OCI-LY1 (cell line): ENCODE data around the gene FGD1.

Experiments used
- EZH2 ChIP-seq: fragments of 200-600 bp; sonication (generic), shearing (Covaris generic); IDR thresholded peaks from 2 replicates; pipeline ENCODE4 v1.8.0; 2017; ENCODE audit warnings: borderline replicate concordance, mixed run types, mild to moderate bottlenecking, antibody characterized with exemption, low read length, moderate library complexity, mixed read lengths
- TF ChIP-seq, protein P1 (sequence below): fragments of 200-600 bp; sonication (generic), shearing (Covaris generic); IDR thresholded peaks from 2 replicates; pipeline ENCODE4 v1.5.1; 2017; ENCODE audit warnings: mild to moderate bottlenecking, antibody characterized with exemption, low read length, moderate library complexity, mixed read lengths

DNA sequence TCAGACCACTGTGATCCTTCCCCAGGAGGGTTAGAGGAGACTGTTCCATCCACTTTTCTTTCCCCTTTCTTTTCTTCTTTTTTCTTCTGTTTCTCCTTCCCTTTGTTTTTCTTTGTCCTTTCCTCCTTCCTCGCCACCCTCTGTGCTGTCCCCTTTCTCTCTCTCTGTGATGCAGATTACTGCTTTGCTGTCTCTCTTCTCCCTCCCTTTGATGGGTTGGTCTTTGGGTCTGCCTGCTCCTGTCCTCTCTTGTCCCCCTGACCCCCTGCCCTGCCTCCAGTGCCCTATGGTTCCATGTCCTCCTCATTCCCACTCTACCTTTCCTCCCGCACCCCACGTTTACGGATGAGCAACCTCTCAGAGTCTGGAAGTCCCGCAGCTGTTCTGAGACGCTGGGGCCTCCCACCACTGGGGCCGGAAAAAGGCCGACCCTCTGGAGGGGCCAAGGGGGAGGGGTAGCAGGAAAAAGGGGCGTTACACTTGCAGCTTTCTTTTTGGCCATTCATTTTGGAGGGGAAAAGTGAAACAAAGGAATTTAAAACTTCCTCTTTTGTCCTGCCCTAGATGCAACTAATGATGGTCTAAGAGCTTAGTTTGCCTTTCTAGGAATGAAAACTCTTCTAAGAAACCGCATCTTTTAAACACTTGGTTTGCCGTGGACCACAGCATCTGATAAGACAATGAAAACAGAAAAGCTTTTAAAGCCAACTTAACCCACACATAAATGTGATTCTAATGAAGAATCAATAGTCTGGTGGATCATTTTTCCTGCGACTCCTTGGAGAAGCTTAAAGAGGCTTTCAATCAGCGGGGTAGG lies 80.3 kb downstream of the FGD1 start:
- TF ChIP-seq, protein P1, sequence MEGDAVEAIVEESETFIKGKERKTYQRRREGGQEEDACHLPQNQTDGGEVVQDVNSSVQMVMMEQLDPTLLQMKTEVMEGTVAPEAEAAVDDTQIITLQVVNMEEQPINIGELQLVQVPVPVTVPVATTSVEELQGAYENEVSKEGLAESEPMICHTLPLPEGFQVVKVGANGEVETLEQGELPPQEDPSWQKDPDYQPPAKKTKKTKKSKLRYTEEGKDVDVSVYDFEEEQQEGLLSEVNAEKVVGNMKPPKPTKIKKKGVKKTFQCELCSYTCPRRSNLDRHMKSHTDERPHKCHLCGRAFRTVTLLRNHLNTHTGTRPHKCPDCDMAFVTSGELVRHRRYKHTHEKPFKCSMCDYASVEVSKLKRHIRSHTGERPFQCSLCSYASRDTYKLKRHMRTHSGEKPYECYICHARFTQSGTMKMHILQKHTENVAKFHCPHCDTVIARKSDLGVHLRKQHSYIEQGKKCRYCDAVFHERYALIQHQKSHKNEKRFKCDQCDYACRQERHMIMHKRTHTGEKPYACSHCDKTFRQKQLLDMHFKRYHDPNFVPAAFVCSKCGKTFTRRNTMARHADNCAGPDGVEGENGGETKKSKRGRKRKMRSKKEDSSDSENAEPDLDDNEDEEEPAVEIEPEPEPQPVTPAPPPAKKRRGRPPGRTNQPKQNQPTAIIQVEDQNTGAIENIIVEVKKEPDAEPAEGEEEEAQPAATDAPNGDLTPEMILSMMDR, result no peak
- TF ChIP-seq EZH2, result no peak
